GM18873 (cell line): Measurements from ENCODE around the gene ATOH7.
"Not testable (repeated sequence)": the region's sequence is repeated elsewhere in the genome, so short reads cannot be mapped to it uniquely, and the experiment has no call there.

ENCODE experiments used
- ATAC-seq: cut with Tn5 transposase; IDR thresholded peaks from one replicate; pipeline ENCODE4 v1.9.1; 2021; ENCODE audit warnings: mild to moderate bottlenecking, moderate library complexity, moderate number of reproducible peaks; ENCODE audit not compliant: unreplicated experiment, low FRiP score

ATOH7 gene

GRCh38 chr10:68231817-68232251 lies at the start of gene ATOH7:
ATOH7 (minus strand) TSS chr10:68232113; CDS start chr10:68231677, 436 bp downstream.
- ATAC-seq, result no peak

DNA sequence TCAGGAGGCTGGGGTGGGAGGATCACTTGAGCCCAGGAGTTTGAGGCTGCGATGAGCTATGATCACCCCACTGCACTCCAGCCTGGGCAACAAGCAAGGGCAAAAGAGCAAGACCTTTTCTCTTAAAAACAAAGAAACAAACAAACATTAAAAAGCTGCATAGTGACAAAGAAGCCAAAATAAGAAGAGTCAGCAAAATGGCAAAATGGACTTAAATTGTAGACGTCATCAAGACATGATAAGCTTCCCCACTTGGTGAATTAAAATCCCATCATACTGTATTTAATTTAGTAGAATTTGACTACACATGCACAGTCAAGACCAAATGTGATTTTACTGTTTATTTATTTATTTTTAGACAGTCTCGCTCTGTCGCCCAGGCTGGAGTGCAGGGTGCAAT lies 48.8 kb upstream of the ATOH7 start:
- ATAC-seq, result no peak

DNA sequence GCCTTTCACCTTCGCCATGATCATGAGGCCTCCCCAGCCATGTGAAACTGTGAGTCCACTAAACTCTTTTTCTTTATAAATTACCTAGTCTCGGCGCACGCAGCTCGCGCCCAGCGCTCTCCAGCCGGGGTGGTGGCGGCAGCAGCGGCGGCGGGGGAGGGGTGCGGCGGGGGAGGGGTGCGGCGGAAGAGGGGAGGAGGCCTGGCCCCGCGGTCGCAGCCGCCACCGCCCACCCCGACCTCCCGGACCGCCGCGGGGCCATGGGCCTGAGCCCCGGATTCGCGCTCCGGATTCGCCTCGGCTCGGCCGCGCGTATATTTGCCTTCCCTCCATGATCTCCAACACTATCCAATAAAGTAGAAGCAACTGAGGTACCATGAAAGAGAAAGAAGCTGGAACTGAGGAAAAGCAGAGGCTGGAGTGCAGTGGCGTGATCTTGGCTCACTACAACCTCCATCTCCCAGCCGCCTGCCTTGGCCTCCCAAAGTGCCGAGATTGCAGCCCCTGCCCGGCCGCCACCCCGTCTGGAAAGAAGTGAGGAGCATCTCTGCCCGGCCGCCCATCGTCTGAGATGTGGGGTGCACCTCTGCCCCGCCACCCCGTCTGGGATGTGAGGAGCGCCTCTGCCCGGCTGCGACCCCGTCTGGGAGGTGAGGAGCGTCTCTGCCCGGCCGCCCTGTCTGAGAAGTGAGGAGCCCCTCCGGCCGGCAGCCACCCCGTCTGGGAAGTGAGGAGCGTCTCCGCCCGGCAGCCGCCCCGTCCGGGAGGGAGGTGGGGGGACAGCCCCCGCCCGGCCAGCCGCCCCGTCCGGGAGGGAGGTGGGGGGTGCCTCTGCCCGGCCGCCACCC lies 47.2 kb upstream of the ATOH7 start:
- ATAC-seq, result not testable (repeated sequence)

DNA sequence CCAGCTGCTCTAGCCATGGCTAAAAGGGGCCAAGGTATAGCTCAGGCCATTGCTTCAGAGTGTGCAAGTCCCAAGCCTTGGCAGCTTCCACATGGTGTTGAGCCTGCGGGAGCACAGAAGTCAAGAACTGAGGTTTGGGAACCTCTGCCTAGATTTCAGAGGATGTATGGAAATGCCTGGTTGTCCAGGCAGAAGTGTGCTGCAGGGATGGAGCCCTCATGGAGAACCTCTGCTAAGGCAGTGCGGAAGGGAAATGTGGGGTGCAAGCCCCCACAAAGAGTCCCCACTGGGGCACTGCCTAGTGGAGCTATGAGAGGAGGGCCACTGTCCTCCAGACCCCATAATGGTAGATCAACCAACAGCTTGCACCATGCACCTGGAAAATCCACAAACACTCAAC lies 45.9 kb upstream of the ATOH7 start:
- not testable (repeated sequence) for ATAC-seq

GRCh38 chr10:68276224-68276623 lies 44.3 kb upstream of the ATOH7 start:
- no peak for ATAC-seq

DNA sequence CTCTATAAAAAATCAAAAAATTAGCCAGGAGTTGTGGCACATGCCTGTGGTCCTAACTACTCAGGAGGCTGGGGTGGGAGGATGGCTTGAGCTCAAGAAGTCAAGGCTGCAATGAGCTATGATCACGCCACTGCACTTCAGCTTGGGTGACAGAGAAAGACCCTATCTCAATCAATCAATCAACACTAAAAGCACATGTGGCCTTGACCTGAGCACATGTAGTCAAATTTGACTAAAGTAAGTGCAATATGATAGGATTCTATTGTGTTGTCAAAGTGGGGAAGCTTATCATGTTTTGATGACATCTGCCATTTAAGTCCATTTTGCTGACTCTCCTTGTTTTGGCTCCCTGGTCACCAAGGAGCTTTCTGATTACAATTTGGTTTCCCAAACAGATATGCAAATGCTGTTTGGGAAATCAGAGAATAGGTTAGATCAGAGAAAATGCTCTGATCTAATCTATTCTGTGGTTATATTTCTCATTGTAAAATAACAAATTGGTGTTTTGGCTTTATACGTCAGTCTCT lies 43.8 kb upstream of the ATOH7 start:
- no peak for ATAC-seq

- ATAC-seq, result no peak
Measured at GRCh38 chr10:68272833-68273232, 40.9 kb upstream of the ATOH7 start.

GRCh38 chr10:68271196-68271882 lies 39.4 kb upstream of the ATOH7 start:
- no peak for ATAC-seq

GRCh38 chr10:68269562-68270290 lies 37.8 kb upstream of the ATOH7 start:
- no peak for ATAC-seq

- ATAC-seq, result no peak
Measured at GRCh38 chr10:68261132-68261856, 29.4 kb upstream of the ATOH7 start.

DNA sequence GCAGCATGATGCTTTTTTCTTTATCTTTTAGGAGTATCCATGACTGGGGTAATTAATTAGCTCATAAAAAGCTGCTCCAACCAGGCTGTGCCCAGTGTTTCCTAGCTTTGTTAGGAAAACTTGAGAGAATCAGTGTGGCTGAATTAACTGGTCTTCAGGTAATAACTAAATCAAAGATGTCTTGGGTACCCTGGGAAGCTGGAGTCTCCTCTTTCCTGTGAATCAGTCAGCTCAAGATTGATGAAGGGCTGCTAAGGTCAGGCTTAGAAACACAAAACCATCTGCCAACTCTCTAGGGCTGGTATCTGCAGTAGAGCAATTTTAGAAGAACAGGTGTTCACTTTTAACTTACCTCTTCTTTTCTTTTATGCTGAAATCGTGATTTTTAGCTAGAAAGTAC lies 21.4 kb upstream of the ATOH7 start:
- ATAC-seq, result no peak

DNA sequence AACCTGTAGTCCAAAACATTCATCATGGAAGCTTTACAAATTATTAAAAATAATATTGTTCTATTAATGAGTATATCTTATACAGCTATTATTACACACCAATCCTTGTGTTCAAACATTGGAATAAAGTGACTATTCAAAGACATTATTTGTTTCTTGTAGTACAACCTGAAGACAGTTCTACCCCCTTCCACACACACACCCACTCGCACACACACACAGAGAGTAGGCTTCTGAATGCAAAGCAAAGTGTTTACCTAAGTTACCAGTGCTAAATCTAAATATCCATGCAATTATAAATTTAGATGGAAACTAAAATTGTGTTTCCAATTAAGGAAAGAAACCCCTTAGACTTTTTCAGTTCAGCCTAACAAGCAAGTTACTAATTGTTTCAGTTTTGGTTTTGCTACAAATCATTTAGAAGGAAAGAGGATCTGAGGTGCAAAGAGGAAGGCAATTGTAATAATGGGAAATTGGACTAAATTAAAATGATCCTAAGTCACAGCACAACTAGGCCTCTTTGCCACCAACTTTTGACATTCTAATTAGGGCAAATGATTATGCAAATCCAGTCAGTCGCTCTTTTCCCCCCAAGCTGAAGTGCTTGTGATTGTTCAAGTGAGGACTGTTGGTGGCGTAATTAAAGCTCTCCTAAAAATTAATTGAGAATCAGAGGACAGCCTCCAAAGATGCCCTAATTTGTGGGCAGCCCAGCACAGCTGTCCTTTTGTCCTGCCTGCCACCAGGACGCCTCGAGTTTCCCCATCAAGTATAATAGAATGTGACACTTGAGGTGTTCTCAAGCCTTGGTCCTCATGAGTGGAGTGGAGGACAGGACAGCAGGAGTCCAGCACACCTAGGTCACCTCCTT lies 19.9 kb upstream of the ATOH7 start:
- ATAC-seq, result no peak

DNA sequence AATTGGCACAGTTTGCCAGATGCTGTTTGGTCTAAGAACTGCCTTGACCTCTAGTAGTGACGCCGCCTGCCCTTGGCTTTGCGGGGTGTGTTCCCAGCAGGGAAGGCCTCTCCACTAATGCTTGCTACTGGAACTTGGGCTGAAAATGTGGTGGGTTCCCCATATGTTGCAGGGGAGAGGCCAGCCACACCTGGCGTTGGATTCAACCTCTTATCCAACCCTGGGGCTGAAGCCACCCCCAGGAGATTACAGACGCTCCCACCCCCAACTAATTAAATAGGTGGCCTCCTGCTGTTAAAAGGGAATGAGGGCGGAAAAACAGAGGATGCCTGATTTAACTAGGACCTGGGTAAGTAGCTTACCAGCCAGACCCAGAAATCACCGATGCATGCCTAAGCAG lies 19.2 kb upstream of the ATOH7 start:
- ATAC-seq, result no peak

GRCh38 chr10:68249297-68249696 lies 17.4 kb upstream of the ATOH7 start:
- no peak for ATAC-seq

GRCh38 chr10:68247931-68248330 lies 16.0 kb upstream of the ATOH7 start:
- no peak for ATAC-seq

DNA sequence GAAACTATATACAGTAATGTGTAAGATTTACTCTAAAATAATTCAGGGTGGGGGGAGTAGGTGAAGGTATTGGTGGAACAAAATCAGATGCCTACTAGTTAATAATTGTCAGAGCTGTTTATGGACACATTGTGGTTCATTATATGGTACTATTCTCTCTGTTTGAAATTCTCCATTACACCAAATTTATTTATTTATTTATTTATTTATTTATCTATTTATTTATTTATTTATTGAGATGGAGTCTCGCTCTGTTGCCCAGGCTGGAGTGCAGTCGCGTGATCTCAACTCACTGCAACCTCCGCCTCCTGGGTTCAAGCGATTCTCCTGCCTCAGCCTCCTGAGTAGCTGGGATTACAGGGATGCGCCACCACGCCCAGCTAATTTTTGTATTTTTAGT lies 14.5 kb upstream of the ATOH7 start:
- not testable (repeated sequence) for ATAC-seq

DNA sequence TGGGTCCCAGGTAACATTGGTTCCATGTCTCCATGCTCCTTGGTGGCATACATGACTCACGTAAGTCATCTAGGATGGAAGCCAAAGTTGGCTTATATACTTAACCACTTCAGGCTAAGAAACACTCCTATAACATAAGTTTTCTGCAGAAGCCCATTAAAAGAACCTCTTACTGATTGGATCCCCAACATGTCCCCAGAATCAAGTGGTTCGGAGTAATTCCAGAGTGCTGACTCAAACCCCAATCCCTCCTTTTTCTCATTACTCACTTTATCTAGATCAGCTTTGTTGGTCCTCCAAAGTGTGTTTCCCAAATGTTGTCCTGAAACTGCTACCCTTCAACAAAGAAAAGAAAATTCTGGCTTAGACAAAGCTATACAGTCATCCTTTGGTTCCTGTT lies 10.1 kb upstream of the ATOH7 start:
- ATAC-seq, result no peak

DNA sequence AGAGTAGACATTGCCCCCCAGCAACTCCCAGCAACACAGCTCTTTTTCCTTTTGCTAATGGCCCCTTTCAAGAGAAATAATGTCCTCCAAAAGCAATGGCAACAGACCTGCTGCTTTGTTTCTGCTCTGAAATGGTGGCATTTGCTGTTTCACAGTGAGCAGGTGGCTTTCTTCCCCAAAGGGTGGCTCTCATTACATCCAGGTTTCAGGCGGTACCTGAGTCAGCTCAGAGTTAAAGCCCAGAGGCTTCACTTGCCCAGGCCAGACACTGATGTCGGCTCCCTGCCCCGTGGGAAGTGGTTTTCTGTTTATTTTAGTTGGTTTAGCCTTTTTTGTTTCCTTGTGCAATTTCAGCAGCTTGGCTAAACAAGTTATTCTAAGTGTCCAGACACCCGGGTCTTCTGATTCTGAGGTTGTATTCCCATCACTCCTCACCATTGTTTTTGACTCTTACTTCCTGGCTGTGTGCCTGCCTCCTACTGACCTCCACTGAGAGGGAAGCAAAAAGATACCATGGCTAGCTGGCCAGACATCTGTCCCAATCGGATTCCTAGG lies 7.8 kb upstream of the ATOH7 start:
- ATAC-seq, result no peak

DNA sequence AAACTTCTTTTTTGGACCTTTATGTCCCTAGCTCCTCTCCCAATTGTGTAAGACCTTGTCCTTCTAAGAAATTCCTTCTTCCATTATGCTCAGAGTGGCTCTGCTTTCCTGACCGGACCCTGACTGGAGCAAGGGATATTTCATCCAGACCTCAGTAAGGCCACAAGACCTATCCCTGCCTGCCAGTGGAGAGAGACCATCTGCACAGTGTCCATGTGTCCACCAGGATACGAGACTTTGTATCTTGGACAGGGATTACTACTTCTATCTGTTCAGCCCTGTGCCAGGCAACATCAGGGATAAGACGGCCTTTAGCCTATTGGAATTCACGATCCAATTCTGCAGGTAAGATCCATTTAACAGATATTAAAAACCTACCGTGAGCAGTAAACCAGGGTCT lies 7.2 kb upstream of the ATOH7 start:
- ATAC-seq, result no peak
